GM19328 (cell line): ENCODE results near the gene PAPOLG.
"Not testable (repeated sequence)": the region's sequence is repeated elsewhere in the genome, so short reads cannot be mapped to it uniquely, and the experiment has no call there.

ENCODE experiments used
- ATAC-seq: cut with Tn5 transposase; IDR thresholded peaks from one replicate; pipeline ENCODE4 v1.9.1; 2021; ENCODE audit warnings: mild to moderate bottlenecking, moderate library complexity; ENCODE audit not compliant: unreplicated experiment

Gene PAPOLG

GRCh38 chr2:60771508-60771907 is 15.4 kb downstream of the PAPOLG start:
- ATAC-seq, result no peak

- ATAC-seq, result no peak
Measured at GRCh38 chr2:60775048-60775639, 19.1 kb downstream of the PAPOLG start.

GRCh38 chr2:60778352-60778751 is 22.3 kb downstream of the PAPOLG start:
- ATAC-seq, result no peak

- ATAC-seq, result no peak
Measured at GRCh38 chr2:60779426-60779825, 23.4 kb downstream of the PAPOLG start.

GRCh38 chr2:60780721-60781120 is 24.7 kb downstream of the PAPOLG start:
- ATAC-seq, result no peak

GRCh38 chr2:60793169-60793568 is 37.1 kb downstream of the PAPOLG start:
- ATAC-seq, result no peak

GRCh38 chr2:60794271-60794863 is 38.3 kb downstream of the PAPOLG start:
- no peak for ATAC-seq

GRCh38 chr2:60796573-60797509 is 40.8 kb downstream of the PAPOLG start:
- no peak for ATAC-seq

- no peak for ATAC-seq
Measured at GRCh38 chr2:60804473-60804872, 48.4 kb downstream of the PAPOLG start.

GRCh38 chr2:60806595-60806987 is 50.5 kb downstream of the PAPOLG start:
- no peak for ATAC-seq

GRCh38 chr2:60806988-60807681 is 51.1 kb downstream of the PAPOLG start:
- peak; percentile 72 for ATAC-seq

GRCh38 chr2:60808330-60808801 is 52.3 kb downstream of the PAPOLG start:
- ATAC-seq, result no peak

GRCh38 chr2:60811491-60812375 is 55.7 kb downstream of the PAPOLG start:
- ATAC-seq, result no peak

GRCh38 chr2:60817191-60817590 is 61.1 kb downstream of the PAPOLG start:
- ATAC-seq, result not testable (repeated sequence)

GRCh38 chr2:60818272-60818671 is 62.2 kb downstream of the PAPOLG start:
- ATAC-seq, result no peak

- no peak for ATAC-seq
Measured at GRCh38 chr2:60819155-60819862, 63.2 kb downstream of the PAPOLG start.

- no peak for ATAC-seq
Measured at GRCh38 chr2:60819936-60820335, 63.9 kb downstream of the PAPOLG start.

GRCh38 chr2:60820416-60821132 is 64.5 kb downstream of the PAPOLG start:
- ATAC-seq, result no peak

- ATAC-seq, result no peak
Measured at GRCh38 chr2:60821133-60821469, 65.0 kb downstream of the PAPOLG start.
